SW 1271 (cell line): ENCODE measurements around the gene DSCAM.

ENCODE experiments used
- DNase-seq, 2 experiments: peaks; one replicate each; lab custom pipeline; 2025; lab: John Stamatoyannopoulos, UW

DSCAM gene

DNA sequence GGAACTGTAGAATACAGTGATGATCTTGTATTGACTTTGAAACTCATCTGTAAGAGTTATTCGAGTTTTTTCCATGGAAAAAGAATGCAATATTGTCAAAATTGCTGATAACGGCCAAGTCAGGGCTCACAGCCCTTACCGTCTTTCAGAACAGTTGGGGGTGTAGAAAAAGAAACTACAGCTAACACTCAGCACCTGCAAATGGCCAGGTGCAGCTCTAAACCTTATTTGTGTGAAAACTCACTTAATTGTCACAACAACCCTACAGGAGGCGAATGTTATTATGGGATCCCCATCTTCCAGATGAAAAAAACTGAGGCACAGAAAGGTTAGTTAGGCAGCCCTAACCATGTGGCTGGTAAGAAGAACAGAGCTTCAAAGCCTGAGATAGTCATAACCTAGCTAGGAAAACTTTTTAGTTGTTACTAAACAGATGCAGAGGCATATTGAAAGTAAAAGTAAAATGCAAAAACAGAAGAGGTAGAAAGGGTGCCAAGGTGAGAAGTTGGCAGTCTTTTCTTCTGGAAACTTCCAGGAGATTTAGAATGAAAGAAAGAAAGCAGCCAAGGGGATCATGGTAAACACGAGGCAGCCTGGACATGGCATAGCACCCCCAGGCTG lies 76.4 kb downstream of the DSCAM start:
- no peak for DNase-seq

DNA sequence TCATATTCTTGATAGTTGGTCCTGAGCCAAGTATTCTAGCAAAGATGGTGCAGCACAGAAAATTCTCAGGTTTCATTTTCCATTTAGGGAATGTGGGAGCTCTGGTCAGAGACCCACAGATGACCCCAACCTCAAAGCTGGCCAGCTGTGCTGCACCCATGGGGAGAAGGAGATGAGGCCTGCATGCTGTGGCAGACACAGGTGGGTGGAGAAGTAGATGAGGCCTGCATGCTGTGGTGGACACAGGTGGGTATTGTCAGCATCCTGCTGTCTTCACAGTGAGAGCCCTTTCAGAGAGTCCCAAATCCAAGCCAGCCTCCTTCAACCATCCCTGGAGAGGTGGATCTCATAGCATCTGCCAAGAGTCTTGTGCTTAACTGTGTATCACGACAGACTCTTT lies 77.7 kb downstream of the DSCAM start:
- no peak for DNase-seq

DNA sequence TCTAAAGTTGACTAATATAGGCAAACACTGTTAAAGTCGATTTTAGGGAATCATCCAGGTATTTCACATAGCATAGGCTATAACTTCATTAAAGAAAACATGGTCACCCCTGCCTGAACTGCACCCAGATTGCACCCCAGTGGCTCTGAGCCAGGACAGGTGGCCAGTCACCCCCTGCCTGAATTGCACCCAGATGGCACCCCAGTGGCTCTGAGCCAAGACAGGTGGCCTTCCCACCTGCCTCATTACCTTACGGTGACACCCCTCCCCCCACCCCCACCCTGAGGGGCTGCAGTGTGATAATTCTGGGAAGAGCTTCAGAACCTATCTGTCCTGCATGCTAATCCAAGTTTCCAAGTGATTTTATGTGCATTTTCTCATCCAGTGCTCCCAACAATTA lies 78.9 kb downstream of the DSCAM start:
- no peak for DNase-seq

DNA sequence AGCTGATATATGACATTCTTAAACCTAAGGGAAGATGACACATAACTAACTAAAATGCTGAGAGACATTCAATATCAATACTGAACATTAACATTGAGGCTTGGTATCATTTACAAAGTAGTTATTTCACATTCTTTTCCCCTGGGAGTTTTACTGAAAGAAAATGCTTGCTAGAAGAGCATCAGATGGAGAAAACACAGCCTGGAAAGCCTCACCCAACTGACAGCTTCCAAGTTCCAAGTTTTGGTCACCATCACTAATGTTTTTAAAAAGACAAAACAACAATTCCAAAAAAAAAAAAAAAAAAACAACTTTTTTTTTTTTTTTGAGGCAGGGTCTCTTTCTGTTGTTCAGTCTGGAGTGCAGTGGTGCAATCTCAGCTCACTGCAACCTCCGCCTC lies 80.6 kb downstream of the DSCAM start:
- DNase-seq, result no peak

DNA sequence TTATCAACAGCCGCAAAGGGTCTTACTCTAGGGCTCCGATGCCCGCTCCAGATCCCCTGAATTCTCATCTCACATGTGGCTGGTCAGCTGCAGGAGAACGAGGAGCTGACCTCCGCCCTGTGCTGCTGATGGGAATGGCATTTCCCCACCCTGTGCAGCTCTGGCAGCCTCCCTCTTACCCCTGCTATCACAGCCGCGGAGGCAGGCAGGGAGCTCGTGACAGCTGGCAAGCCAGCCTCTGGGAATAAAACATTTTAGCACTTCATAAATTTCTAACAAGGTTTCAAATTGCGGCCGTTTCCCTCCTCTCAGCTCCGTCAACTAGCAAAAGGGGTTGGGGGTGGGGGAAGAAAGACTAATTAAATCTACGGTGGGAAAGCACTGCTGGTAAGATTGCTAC lies 81.1 kb downstream of the DSCAM start:
- no peak for DNase-seq

DNA sequence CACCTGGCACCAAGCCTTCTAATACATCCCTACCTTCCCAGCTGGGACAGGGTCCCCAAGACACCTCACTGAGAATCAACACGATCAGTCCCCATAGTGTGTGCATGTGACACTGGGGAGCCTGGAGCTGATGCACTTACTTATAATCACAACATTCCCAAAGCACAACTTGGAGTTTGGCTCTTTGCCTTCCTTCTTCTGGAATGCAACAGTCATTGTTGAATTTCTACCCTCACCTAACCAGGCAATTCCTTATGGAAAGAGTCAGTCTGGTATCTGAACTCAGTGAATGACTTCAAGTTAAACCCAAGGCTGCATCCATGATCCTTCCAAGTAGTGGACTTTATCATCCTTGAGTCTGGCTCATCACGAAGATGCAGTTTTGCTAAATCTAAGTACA lies 86.1 kb downstream of the DSCAM start:
- no peak for DNase-seq

DNA sequence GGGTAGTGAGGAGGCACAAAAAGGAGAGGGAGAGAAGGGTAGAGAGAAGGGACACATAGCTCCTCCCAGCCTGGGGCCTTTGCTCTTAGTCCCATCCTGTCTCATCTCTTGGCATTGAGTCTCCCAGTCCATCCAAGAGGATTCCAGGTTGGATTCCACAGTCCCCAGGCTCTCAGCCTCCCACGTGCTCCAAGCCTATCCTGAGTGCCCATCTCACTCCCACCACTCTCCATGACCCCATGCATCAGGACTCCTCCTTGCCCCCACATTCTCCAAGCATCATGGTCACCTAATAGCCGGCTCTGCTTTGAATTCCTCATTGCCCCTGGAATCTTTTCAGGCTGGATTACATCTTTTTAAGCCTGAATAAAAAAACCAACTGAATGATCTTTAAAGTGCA lies 87.9 kb downstream of the DSCAM start:
- no peak for DNase-seq

DNA sequence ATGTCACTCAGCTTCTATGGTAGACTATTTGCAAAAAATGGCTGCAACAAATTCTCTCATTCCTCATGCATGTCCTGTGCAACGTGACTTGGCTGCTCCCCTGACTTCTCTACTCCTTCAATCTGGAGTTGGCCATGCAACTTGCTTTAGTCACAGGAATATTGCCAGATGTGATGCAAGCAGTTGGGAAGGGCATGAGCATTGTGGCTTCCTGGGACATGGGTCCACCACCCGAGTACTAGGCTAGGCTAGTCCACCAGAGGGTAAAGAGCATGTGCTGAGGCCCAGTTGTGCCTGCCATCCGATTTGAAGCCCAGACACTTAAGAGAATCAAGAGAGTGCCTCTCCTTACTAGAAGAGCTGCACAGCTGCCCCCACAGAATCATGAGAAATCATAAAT lies 89.6 kb downstream of the DSCAM start:
- no peak for DNase-seq

DNA sequence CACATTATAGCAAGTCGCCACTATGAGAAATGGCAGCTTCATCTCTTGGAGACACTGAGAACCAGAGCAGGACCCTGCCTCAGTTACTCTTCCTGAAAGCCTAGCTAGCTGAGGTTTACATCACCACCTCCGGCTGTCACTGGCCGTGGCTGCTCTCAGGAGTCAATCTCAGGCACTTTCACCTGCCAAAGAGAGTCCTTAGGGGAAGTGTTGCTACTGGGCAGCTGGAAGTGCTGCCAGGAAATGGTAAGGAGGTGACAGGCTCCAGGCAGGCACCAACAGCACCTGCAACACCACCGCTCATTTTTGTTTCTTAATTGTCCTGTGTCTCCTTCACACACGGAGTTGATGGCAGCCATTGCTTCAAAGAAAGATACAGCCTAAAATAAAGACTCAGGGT lies 92.5 kb downstream of the DSCAM start:
- no peak for DNase-seq

DNA sequence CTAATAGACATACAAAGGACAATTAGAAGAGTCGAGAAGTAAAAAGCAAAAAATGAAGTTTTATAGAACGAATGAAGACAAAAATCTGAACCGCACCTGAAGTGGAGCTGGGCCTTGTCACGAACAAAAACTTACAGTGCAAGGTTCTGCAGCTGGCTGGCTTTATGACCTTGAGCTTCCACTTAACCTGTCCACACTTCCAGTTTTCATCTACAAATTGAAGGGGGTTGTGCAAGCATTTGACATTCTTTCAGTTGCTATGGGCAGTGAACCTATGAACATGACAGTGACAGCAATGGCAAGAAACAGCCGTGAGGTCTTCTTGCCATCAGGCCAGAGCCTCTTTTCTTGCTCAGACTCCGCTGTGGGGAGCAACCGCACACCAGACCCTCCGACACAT lies 93.2 kb downstream of the DSCAM start:
- DNase-seq, result no peak

DNA sequence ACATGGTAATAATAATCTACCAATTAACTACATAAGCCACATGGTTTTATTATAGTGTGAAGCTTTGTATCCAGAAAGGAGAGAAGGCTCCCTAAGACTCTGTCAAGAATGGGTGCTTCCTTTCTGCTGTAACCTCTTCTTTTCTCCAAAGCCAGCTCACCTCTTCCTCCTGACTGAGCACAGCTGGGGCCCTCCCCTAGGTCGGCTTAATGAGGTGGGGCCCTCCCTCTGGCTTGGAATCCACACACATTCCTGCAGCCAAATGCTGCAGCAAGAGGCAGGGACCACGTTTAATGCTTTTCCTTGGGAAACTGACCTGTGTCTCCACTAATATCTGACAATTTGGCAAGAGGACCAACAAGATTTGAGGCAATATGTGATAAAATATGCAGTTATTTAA lies 94.8 kb downstream of the DSCAM start:
- DNase-seq, result no peak

DNA sequence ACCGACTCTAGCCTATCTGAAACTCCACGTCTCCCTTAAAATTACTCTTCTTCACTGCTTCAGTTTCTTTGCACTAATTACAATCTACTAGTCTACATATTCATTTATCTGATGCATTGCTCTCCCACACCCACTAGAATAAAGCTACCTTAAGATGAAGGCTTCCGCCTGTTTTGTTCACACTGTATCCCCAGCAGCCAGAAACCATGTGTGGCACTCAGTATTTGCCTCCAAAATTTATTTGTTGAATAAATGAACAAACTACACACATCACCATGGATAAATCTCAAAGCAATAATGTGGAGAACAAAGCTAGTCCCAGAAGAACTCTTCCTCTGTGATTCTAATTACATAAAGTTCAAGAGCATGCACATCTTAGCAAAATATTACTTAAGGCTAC lies 95.7 kb downstream of the DSCAM start:
- no peak for DNase-seq

DNA sequence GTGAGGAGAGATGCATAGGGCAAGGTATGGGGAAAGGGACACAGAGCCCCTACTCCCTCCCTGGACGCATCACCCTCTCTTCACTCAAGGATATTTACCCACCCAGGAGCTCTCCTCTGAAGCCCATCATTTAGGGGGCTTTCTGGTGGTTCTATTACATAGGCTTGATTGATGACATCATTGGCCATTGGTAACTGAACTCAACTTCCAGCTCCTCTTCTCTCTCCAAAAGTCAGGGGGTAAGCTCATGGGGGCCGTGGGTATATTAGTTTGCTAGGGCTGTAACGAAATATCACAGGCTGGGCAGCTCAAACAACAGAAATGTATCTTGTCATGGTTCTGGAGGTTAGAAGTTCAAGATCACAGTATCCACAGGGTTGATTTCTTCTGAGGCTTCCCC lies 110.8 kb downstream of the DSCAM start:
- no peak for DNase-seq

DNA sequence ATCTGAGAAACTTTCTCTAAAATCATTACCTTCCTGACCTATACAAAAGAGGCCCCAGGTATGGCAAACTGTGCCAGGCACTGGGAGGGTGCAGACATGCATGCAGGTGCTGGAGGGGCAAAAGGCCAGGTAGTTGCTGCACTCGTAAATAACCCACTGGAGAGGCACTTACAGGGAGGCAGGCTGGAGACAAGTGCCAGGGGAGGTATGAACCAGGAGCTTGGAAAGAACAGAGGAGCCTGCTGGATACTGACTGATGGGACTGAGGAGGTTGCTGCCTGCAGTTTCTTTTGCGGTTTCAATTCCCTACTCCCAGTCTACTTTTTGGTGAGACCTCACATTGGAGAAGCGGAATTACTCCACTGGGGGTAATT lies 113.9 kb downstream of the DSCAM start:
- DNase-seq, result no peak

DNA sequence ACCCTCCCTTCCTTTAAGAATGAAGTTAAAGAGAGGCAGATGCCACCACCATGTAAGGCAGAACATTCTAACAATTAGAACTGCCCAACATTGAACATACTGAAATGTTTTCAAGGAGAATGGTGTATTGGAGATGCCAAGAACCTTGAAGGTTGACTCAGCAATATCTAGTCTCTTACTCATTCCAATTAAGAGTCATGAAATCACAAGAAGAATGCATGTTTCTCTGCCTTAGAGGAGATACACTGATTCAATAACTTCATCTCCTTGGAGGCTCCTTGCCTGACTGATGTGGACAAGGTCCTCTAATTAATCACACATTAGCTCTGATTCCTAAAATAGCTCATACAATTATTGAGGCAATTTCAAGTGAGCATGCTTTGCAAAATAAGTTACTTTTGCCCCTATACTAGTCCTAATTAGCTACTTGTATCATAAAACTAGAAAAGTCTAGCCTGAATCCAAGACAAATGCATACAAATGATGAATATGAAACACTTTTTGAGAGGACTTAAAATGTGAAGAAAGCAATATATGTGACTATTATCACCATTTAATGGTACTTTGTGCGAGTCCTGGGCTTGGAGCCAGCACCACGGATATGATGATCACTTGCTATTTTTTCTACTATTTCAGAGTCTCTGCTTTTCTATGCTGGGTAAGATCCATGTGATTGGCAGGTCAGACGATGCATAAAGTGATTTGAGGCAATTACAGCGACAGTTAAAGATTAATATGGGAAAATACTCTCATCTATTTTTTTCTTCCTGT lies 114.5 kb downstream of the DSCAM start:
- no peak for DNase-seq

DNA sequence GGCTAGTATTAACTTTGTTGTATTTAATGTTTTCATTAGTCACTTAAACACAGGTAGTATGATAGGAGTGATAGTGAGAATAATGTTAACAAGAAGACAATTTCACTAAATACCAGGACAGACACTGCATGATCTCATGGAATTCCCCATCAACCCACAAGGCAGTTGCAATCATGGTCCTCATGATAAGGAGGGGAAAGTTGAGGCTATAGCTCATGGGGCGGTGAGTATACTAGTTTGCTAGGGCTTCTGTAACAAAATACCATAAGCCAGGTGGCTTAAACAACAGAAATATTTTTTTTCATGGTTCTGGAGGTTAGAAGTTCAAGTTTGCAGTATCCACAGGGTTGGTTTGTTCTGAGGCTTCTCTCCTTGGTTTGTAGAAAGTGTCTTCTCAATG lies 115.8 kb downstream of the DSCAM start:
- DNase-seq, result no peak

DNA sequence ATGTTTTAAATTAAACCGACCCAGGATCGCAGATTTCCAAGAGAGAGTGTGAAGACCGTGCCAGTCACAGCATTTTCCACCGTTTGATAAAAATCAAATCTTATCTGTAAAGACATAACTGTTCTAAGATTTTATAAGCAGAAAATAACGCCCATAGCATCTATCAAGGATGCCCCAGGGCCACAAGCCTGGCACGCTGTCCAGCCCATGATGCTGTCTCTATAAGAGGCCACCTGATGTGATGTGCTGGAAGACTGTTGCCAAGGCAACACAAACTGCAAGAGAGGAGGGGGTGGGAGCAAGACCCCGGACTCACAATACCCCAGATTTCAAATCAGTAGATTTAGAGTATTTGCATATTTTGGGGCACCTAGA lies 116.5 kb downstream of the DSCAM start:
- DNase-seq, result no peak

DNA sequence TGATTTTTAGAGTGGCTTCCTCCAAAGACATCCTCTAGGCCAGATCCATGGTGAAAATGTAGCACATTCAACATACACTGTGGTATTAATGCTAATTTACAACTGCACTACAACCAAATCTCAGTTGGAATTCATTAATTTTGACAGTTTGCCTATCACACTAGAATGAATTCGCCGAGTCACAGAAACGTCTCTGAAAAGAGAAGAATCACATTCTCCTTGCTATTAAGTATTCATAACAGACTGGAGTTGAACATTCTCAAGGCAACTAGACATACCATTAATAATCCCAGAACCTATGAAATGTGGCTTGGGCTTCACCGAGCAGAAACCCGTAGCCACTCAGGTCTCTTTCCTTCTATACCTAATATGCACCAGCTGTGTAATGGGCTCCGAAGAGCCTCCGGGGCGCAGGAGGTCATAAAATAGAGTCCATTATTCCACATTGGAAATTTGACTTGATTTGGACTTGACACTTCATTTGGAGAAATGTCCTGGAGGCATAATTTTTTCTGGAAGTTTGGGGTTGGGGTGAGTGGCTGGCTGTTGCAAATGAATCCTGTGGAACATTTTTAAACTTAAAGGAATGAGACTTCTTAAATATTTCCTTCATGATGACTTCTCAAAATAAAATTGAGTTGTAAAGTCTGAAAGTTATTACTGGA lies 117.1 kb downstream of the DSCAM start:
- DNase-seq, result no peak

DNA sequence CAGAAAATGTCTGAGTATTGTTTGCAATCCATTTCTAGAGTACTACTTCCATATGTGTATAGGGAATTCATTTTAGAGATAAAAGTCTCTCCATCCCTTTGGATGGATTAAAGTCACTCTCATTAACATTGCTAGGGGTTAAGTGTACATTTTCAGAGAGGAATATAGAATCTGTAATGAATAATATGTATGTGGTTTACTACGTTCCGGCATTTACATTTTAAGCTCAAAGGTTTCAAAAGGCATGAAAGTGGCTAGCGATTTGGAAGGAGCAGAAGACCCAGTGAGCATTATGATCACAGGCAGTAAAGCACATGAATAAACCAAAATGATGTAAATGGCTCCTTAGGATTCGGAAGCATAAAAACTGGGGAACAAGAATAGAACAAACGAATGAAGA lies 123.0 kb downstream of the DSCAM start:
- DNase-seq, result no peak

DNA sequence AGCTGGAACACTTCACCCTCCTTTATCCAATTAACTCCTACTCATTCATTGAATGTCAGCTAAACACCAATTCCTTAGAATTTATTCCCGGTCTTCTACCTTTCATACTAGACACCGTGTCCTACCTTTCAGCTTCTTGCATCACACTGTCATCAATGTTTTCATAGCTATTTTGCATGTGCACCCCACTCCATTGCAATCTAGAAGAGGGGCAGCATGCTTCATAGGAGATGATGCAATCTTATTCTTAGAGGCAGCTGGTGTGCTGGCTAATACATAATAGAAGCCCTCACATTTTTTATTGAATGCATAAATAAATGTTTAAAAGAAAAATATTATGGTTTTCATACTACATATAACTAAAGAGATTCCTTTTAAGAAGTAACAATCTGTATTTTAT lies 123.6 kb downstream of the DSCAM start:
- DNase-seq, result no peak

DNA sequence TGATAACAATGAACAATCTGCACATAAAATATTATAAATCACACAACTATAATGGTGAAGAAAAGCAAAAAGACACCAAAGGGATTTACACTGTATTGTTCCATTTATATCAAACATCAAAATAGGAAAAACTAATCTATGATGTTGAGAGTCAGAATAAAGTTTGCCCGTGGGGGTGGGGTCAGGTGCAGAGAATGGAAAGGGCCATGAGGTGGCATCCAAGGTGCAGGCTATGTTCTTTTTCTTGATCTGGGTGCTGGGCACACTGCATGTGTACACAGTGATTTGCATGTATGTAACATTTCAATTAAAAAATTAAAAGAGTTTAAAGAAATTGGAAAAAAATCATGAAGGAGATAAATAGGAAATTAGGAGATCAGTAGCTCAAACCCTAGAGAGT lies 127.3 kb downstream of the DSCAM start:
- no peak for DNase-seq

DNA sequence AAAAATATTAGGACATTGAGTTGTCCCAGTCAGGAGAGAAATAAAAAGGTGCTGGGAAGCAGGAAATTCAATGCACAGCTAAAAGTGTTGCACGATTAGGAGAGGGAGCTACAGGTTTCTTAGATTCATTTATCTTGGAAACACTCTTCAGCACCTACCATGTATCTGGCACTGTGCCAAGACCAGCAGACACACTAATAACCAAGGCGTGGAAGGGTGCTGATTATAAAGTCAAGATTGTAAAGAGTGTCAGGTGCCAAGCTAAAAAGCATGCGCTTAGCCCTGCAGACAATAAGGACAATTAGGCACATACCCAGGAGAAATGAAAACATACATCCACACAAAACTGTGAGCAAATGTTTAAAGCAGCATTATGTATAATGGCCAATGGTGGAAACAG lies 129.9 kb downstream of the DSCAM start:
- DNase-seq, result no peak

DNA sequence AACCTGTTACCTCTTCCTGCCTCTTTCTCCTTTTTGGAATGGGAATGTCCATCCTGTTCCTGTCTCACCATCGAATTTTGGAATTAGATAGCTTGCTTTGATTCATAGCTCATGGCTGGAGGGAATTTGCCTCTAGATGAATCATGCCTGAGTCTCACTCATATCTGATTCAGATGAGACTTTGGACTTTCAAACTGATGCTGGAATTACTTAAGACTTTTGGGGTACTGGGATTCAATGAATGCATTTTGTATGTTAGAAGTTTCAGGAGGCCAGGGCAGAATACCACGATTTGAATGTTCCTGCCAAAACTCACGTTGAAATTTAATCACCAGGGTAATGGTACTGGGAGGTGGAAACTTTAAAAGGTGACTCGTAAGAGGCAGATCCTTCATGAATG lies 132.4 kb downstream of the DSCAM start:
- no peak for DNase-seq
